Globus pallidus (tissue), 1 donor: ENCODE data around the gene MSL2.
A peak's percentile ranks its signal among the peaks of the same experiment; 100 is the strongest.
"Not testable (repeated sequence)": the region's sequence is repeated elsewhere in the genome, so short reads cannot be mapped to it uniquely, and the experiment has no call there.

Experiments used
- DNase-seq: peaks from one replicate; pipeline ENCODE4 v3.0.0-alpha.2; 2015; ENCODE audit warnings: low spot score

The MSL2 gene, protein sequence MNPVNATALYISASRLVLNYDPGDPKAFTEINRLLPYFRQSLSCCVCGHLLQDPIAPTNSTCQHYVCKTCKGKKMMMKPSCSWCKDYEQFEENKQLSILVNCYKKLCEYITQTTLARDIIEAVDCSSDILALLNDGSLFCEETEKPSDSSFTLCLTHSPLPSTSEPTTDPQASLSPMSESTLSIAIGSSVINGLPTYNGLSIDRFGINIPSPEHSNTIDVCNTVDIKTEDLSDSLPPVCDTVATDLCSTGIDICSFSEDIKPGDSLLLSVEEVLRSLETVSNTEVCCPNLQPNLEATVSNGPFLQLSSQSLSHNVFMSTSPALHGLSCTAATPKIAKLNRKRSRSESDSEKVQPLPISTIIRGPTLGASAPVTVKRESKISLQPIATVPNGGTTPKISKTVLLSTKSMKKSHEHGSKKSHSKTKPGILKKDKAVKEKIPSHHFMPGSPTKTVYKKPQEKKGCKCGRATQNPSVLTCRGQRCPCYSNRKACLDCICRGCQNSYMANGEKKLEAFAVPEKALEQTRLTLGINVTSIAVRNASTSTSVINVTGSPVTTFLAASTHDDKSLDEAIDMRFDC

GRCh38 chr3:136196064-136196400 is at the start of gene MSL2:
TSS of gene MSL2 (minus strand) at chr3:136196335. CDS start at chr3:136195113, 1,222 bp downstream.
- DNase-seq = no peak

DNA sequence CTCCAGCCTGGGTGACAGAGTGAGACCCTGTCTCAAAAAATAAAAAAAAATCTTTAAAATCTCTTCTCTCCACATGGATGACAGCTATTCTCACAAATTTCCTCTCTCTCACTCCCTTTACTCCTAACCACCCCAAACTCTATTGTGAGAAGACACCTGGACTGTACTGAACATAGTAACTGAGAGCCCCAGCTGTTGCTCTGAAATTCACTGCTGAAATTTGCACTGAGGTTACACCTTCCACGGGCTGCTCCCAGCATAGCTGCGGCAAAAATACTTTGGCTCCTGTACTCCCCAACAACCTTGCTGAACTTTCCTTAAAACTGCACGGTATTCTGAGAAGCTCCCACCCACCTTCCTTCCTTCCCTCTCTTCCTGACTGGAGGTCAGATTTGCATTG is 49.6 kb upstream of the MSL2 start:
- DNase-seq = no peak

- no peak for DNase-seq
These were observed 43.0 kb upstream of the MSL2 start for GRCh38 chr3:136239094-136239493.

GRCh38 chr3:136237961-136238649 is 42.0 kb upstream of the MSL2 start:
- no peak for DNase-seq

DNA sequence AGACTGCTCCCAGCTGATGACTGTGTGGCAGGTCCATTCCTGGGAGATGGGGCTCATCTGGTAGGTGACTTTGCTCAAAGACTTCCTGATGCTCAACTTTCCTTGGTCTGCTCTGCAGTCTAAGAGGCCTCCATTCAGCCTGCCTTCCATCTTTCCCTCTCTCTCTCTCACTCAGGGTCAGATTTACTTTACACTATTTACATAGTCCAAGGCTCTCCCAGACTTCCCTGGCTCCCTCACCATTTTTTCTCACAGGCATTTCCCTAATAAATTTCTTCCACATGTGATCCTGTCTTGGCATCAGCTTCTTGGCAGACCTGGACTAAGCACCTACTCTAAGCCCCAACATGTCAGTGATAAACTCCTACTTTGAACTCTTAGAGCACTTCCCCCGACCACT is 41.0 kb upstream of the MSL2 start:
- no peak for DNase-seq

DNA sequence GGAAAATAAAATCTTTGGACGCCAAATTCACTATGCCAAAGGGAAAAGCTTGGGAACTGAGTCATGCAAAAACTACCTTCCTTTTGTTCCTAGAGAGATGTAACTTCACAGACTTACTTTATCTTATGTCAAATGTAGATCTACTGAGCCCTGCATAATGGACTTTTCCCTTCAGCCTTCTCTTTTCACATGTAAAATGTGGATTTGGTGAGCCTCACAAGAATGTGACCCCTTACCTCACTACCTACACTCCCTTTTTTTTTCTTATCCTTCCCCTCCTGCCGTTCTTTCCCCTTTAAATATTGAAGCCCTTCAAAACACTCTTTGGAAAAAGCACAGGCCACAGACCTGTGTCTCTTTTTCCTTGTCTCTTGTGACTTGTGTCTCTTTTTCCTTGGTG is 40.0 kb upstream of the MSL2 start:
- no peak for DNase-seq

GRCh38 chr3:136235545-136235944 is 39.4 kb upstream of the MSL2 start:
- no peak for DNase-seq

- no peak for DNase-seq
These were observed 36.3 kb upstream of the MSL2 start for GRCh38 chr3:136232413-136232812.

DNA sequence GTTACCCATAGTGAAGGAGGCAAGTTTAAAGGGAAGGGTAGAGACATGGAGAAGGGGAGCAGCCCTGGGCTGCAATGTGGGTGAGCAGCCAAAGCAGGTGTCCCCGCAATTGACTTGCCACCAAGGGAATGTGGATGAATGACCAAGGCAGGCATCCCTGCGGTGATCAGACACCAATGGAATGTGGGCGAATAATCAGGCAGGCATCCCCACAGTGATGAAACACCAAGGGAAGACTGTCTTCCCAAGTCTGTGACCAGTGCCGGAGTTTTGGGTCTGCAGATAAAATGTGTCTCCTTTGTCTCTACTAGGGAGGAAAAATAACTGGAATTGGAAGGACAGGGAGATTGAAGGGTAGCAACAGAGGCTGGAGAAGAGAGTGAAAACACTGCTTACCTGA is 26.6 kb upstream of the MSL2 start:
- DNase-seq = not testable (repeated sequence)

DNA sequence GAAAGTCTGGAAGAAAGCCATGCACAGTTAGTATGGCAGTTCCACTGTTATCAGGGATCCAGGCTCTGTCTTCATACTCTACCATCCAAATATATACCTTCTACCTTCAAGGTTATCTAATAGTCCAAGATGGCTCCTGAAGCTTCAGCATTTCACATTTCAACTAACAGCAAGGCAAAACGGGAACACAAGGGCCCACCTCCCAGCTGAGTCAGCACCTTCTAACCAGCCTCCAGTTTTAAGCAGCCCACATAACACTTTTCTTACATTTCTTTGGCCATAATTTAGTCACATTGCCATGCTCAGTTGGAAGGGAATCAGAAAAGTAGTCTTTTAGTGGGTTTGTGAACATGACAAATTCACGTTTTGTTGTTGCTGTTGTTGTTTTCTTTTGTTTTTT is 15.4 kb upstream of the MSL2 start:
- no peak for DNase-seq

GRCh38 chr3:136209921-136210320 is 13.8 kb upstream of the MSL2 start:
- DNase-seq = no peak

- no peak for DNase-seq
These were observed 11.5 kb upstream of the MSL2 start for GRCh38 chr3:136207489-136208115.

GRCh38 chr3:136199219-136199618 is 3.1 kb upstream of the MSL2 start:
- DNase-seq = not testable (repeated sequence)

DNA sequence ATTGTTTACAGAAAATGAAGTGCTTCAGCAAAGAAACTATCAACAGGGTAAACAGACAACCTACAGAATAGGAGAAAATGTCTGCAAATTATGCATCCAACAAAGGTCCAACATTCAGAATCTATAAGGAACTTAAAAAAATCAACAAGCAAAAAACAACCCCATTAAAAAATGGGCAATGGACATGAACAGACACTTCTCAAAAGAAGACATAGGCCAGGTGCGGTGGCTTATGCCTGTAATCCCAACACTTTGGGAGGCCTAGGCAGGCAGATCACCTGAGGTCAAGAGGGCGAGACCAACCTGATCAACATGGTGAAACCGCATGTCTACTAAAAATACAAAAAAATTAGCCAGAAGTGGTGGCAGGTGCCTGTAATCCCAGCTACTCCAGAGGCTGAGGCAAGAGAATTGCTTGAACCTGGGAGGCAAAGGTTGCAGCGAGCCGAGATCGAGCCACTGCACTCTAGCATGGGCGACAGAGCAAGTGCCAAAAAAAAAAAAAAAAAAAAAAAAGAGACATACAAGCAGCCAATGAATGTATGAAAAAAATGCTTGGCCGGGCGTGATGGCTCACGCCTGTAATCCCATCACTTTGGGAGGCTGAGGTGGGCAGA is 2.4 kb upstream of the MSL2 start:
- not testable (repeated sequence) for DNase-seq

GRCh38 chr3:136197159-136197793 is 1.1 kb upstream of the MSL2 start:
- peak; percentile 47 for DNase-seq

DNA sequence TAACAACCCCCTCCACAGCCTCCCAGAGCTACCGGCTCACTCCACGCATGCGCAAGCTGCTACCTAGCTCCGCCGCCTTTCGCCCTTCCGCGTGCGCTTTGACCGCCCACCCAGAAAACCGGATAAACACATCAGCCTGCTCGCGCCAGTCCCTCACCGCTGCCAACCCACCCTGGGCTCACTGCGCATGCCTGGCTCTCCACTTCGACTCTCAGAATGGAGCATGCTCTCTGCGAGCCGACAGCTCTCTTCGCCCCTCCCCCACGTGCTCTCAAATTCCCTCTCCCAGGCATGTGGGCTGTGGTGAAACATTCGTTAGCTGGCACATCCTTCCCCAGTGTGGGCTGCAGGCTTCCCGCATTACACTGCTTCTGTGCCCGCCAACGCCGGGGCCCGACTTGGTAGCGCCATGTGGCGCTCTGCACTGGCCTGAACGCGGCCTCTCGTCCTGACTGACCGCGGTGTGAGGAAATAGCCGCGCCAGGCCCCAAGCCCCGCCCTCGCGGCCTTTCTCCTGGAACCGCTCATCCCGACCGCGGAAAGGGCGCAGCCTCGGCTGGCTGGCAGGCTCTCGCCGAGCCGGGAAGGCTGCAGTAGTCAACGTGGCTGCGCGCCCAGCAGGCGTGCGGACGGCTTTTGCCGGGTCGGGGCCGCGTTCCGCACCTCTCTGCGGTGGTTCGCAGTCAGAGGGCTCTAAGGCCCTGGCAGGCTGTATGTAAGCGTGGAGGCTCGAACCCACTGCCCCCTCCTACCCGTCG is 445 bp upstream of the MSL2 start:
- DNase-seq = peak; percentile 98

DNA sequence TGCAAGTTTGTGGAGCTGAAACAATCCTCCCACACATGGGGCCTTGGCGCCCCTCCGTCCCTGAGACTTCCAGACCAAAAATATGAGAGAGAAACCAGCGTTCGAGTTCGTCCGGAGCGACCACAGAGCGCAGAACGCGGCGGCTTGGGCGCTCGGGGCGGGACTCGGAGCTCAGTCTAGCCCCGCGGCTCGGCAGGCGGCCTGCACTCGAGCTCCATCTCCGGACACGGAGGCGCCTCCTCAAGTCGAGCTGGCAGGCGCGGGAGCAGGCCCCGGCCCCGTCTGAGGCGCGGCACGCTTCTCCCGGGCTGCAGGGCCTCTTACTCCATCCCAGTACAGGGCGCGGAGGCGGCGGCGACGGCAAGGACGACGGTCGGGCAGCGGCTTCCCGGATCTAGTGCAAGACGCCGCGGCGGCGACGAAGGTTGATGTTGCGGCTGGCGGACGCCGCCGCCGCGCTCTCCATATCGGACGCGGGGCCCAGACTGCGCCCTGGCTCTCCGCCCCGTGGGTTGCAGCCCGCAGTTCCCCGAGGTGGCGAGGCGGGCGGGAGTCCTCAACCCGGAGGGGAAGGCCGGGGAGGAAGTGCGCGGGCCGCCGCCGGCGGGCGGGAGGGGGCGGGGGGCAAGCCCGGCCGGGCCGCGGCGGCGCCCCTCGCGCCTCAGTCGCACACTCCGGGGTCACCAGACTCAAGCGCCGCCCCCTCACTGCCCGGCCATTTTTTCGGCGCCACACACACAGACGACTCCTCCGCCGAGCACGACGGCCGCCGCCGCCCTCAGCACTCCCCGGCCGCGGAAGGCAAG is 674 bp downstream of the MSL2 start:
- peak; percentile 81 for DNase-seq

GRCh38 chr3:136194409-136195257 is 1.5 kb downstream of the MSL2 start:
- DNase-seq = peak; percentile 38
